ENCODE data around the gene GRAP2. TPM values are rescaled to one million over a fixed set of nuclear protein-coding genes. Genes with fewer than 3 reads are reported as not detected.
A peak's percentile ranks its signal among the peaks of the same experiment; 100 is the strongest.

GRAP2 gene
- total RNA-seq, 3 donors from 2014 or later (not counting 1 experiment from before 2014, with no cell fraction given), result 65.1 to 97.3 (median 92.2) TPM

DNA sequence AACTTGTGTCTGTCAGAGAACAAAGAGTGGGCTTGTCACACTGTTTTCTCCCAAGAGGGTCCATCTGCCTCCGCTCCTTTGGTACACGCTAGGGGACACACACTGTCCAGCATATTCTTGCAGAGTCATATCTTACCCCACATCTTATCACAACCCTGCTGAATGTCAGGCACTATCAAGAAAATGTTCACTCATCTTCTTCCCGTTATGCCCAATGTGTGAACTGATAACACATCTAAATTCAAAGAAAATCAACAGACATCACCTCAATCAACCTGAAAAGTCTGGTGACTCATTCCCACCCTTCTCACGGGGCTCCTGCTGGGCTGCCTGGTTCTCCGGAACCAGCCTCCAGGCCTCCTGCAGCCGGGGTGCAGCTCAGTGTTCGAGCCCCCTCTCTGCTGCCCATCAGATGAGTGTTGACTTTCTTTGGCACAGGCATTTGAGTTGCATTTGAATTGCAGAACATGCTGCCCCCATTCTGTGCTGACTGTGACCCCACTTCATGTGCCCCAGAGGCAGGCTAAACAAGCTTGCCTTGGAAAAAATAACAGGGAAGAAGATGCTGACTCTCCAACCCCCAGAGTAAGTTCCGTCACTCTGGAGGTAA is 19.4 kb downstream of the GRAP2 start:
- H3K36me3 ChIP-seq (ENCODE audit: control insufficient read depth, insufficient read depth, low read length), result no peaks in the 10 kb centered on the region
- DNase-seq (peak in 1 of 2 donors; percentile 70), ATAC-seq (peak; percentile 51 to 84 (median 71))
- no peak overlapping the region for H3K4me3 ChIP-seq (ENCODE audit: low read length)
- no peaks in the 10 kb centered on the region for H3K9me3 ChIP-seq (ENCODE audit: control insufficient read depth, insufficient read depth, low read length)
- 43% methylated on average over 8 of the region's 8 CpGs for WGBS (ENCODE audit: insufficient coverage)
- Mint-ChIP-seq H3K27ac (peak overlapping the region; percentile 88 to 91), H3K27me3 (ENCODE audit: low read depth in 2 of 2) (no peaks in the 10 kb centered on the region), H3K36me3 (no peaks in the 10 kb centered on the region), H3K4me3 (peak overlapping the region; percentile 92), H3K4me1 (peaks cover 78 to 79% of the 10 kb centered on the region in 2 donors), H3K9me3 (no peaks in the 10 kb centered on the region)
- intact Hi-C loops (cut with micrococcal nuclease), result loop anchor here (2.0 kb wide), 1 partner anchor 15 kb away; no protein-coding TSS in a partner anchor
- TF ChIP-seq, protein P1, sequence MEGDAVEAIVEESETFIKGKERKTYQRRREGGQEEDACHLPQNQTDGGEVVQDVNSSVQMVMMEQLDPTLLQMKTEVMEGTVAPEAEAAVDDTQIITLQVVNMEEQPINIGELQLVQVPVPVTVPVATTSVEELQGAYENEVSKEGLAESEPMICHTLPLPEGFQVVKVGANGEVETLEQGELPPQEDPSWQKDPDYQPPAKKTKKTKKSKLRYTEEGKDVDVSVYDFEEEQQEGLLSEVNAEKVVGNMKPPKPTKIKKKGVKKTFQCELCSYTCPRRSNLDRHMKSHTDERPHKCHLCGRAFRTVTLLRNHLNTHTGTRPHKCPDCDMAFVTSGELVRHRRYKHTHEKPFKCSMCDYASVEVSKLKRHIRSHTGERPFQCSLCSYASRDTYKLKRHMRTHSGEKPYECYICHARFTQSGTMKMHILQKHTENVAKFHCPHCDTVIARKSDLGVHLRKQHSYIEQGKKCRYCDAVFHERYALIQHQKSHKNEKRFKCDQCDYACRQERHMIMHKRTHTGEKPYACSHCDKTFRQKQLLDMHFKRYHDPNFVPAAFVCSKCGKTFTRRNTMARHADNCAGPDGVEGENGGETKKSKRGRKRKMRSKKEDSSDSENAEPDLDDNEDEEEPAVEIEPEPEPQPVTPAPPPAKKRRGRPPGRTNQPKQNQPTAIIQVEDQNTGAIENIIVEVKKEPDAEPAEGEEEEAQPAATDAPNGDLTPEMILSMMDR (IDR thresholded peaks at IDR 0.05), result no peak
- no peaks in the 10 kb centered on the region for H3K27me3 ChIP-seq (ENCODE audit: control insufficient read depth, insufficient read depth, low read length)
- H3K4me1 ChIP-seq (ENCODE audit: control insufficient read depth, insufficient read depth, low read length), result peaks cover 45% of the 10 kb centered on the region
- peak overlapping the region; percentile 53 for H3K27ac ChIP-seq (ENCODE audit: low read length)

DNA sequence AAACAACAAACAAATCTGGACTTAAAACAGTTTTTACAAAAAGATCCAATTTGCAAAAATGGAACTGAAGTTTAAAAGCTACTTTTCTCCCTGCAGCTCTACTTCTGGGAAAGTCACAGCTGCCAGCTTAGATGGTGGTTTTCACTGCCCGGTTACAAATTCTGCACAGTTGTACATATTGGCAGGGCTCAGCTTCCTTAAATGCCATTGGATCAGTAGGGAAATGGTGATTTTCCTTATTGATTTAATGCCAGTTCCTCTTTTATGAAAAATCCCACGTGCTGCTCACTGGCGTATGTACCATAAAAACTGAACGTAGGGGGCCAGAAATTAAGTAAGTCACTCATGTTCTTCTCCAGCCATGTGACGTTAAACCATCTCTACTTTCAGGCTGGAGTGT is 22.8 kb downstream of the GRAP2 start:
- DNase-seq (no peak), ATAC-seq (no peak)
- no peak overlapping the region for H3K27ac Mint-ChIP-seq
- Histone ChIP-seq H3K9me3 (ENCODE audit: control insufficient read depth, insufficient read depth, low read length) (no peaks in the 10 kb centered on the region), H3K27ac (ENCODE audit: low read length) (no peak overlapping the region), H3K4me1 (ENCODE audit: control insufficient read depth, insufficient read depth, low read length) (peaks cover 60% of the 10 kb centered on the region), H3K27me3 (ENCODE audit: control insufficient read depth, insufficient read depth, low read length) (no peaks in the 10 kb centered on the region), H3K4me3 (ENCODE audit: low read length) (no peak overlapping the region), H3K36me3 (ENCODE audit: control insufficient read depth, insufficient read depth, low read length) (no peaks in the 10 kb centered on the region)
- H3K9me3 Mint-ChIP-seq, result no peaks in the 10 kb centered on the region
- no peaks in the 10 kb centered on the region for H3K36me3 Mint-ChIP-seq
- H3K4me3 Mint-ChIP-seq, result no peak overlapping the region
- H3K4me1 Mint-ChIP-seq, result peaks cover 68 to 70% of the 10 kb centered on the region in 2 donors
- TF ChIP-seq, protein P1 (IDR thresholded peaks at IDR 0.05), result no peak
- 67% methylated on average over 5 of the region's 5 CpGs for WGBS (ENCODE audit: insufficient coverage)
- no peaks in the 10 kb centered on the region for H3K27me3 Mint-ChIP-seq (ENCODE audit: low read depth in 2 of 2)
- intact Hi-C loops (cut with micrococcal nuclease), result no loop called here

DNA sequence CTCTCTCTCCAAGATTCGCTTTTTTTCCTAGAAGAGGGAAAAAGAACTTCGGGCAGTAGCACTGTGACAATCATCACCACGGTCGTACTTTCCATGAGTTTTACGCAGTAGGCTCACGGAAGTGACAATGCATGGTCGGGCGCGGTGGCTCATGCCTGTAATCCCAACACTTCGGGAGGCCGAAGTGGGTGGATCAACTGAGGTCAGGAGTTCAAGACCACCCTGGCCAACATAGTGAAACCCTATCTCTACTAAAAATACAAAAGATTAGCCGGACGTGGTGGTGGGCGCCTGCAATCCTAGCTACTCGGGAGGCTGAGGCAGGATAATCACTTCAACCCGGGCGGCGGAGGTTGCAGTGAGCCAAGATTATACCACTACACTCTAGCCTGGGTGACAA is 23.4 kb downstream of the GRAP2 start:
- TF ChIP-seq, protein P1 (IDR thresholded peaks at IDR 0.05), result no peak
- H3K4me3 ChIP-seq (ENCODE audit: low read length), result no peak overlapping the region
- peaks cover 56% of the 10 kb centered on the region for H3K4me1 ChIP-seq (ENCODE audit: control insufficient read depth, insufficient read depth, low read length)
- DNase-seq (no peak), ATAC-seq (no peak)
- Mint-ChIP-seq H3K27ac (no peak overlapping the region), H3K9me3 (no peaks in the 10 kb centered on the region), H3K36me3 (no peaks in the 10 kb centered on the region), H3K4me1 (peaks cover 66 to 69% of the 10 kb centered on the region in 2 donors), H3K27me3 (ENCODE audit: low read depth in 2 of 2) (no peaks in the 10 kb centered on the region), H3K4me3 (no peak overlapping the region)
- no peaks in the 10 kb centered on the region for H3K9me3 ChIP-seq (ENCODE audit: control insufficient read depth, insufficient read depth, low read length)
- WGBS (ENCODE audit: insufficient coverage), result 96% methylated on average over 18 of the region's 18 CpGs
- intact Hi-C loops (cut with micrococcal nuclease), result no loop called here
- H3K36me3 ChIP-seq (ENCODE audit: control insufficient read depth, insufficient read depth, low read length), result no peaks in the 10 kb centered on the region
- H3K27me3 ChIP-seq (ENCODE audit: control insufficient read depth, insufficient read depth, low read length), result no peaks in the 10 kb centered on the region
- no peak overlapping the region for H3K27ac ChIP-seq (ENCODE audit: low read length)

DNA sequence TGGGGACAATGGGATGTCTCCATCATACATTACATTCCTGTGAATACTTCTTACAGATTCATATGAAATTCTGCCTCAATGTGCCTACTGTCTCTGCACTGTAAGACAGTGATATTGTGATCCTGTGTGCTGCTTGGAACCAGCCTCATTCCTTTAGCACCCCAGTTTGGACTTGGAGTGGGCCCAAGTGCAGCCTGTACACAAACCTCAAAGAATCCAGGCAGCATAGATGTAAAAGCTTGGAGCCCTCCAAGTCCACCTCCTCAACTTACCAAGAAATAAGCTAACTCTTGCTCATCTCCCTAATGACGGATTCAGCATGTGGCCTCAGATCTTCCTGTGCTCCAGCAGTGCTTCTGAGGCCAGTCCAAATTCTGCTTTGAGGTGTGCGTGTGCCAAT is 24.4 kb downstream of the GRAP2 start:
- DNase-seq (peak in 1 of 2 donors; percentile 34), ATAC-seq (no peak)
- Mint-ChIP-seq H3K4me1 (peaks cover 57 to 59% of the 10 kb centered on the region in 2 donors), H3K27me3 (ENCODE audit: low read depth in 2 of 2) (no peaks in the 10 kb centered on the region), H3K4me3 (no peak overlapping the region), H3K9me3 (no peaks in the 10 kb centered on the region), H3K36me3 (no peaks in the 10 kb centered on the region), H3K27ac (peak overlapping the region; percentile 1 to 53)
- Histone ChIP-seq H3K27ac (ENCODE audit: low read length) (no peak overlapping the region), H3K36me3 (ENCODE audit: control insufficient read depth, insufficient read depth, low read length) (no peaks in the 10 kb centered on the region), H3K9me3 (ENCODE audit: control insufficient read depth, insufficient read depth, low read length) (no peaks in the 10 kb centered on the region), H3K4me1 (ENCODE audit: control insufficient read depth, insufficient read depth, low read length) (peaks cover 51% of the 10 kb centered on the region), H3K27me3 (ENCODE audit: control insufficient read depth, insufficient read depth, low read length) (no peaks in the 10 kb centered on the region), H3K4me3 (ENCODE audit: low read length) (no peak overlapping the region)
- intact Hi-C loops (cut with micrococcal nuclease), result loop anchor here (5.0 kb wide), 1 partner anchor 37 kb away; the partner anchor contains the start of gene TMA7B
- whole genome bisulfite sequencing (ENCODE audit: insufficient coverage), result 91% methylated on average over 2 of the region's 2 CpGs
- TF ChIP-seq, protein P1 (IDR thresholded peaks at IDR 0.05), result no peak

All from natural killer cell (primary cell).